MM.1S (cell line): ENCODE results near the gene CTSC.

Experiments used
- EZH2phosphoT487 ChIP-seq: fragments of 300-600 bp; sonication (generic); IDR thresholded peaks from 2 replicates; pipeline ENCODE4 v1.6.1; 2018; ENCODE audit warnings: antibody characterized with exemption, low read length
- TF ChIP-seq, protein P1 (sequence below): fragments of 300-600 bp; sonication (generic); IDR thresholded peaks from 2 replicates; pipeline ENCODE4 v1.5.1; 2016; ENCODE audit warnings: antibody characterized with exemption, low read length, mixed read lengths

DNA sequence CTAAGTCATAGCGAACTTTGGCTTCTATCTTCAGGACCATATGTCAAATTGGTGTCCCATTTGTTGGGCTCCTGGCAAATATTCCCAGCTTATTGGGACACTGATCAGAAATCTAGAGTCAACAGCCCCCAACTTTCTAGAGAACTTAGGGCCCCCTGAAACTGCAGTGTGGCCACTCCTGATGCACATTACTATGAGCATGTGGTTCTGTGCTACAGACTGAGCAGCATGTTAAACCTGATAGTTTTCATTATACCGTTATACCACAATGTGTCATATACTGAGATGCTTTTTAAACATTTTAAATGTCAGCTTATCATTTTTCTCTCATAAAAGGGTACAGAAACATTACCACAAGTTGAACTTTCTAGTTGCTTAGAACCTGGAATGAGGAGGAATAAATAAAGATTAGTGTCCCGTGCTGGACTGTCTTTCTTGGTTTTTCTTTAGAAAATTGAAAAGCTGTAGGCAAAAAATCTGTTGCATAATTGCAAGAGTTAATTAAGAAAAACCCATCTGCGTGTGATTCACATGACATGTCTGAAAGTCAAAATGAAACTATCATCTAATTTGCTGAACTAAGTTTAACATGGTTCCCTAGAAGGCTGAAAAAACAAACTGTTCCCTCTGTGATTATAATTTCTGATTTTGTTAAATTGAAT is 16.4 kb upstream of the CTSC start:
- TF ChIP-seq, protein P1, sequence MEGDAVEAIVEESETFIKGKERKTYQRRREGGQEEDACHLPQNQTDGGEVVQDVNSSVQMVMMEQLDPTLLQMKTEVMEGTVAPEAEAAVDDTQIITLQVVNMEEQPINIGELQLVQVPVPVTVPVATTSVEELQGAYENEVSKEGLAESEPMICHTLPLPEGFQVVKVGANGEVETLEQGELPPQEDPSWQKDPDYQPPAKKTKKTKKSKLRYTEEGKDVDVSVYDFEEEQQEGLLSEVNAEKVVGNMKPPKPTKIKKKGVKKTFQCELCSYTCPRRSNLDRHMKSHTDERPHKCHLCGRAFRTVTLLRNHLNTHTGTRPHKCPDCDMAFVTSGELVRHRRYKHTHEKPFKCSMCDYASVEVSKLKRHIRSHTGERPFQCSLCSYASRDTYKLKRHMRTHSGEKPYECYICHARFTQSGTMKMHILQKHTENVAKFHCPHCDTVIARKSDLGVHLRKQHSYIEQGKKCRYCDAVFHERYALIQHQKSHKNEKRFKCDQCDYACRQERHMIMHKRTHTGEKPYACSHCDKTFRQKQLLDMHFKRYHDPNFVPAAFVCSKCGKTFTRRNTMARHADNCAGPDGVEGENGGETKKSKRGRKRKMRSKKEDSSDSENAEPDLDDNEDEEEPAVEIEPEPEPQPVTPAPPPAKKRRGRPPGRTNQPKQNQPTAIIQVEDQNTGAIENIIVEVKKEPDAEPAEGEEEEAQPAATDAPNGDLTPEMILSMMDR = no peak
- TF ChIP-seq EZH2phosphoT487 = no peak
